K562 (cell line): Measurements from ENCODE around the gene CCDC136. TPM values are rescaled to one million over a fixed set of nuclear protein-coding genes. Genes with fewer than 3 reads are reported as not detected.

ENCODE experiments used
- ATAC-seq: fragments of 200-7000 bp; cut with Tn5 transposase; 3 replicates; pipeline ENCODE4 v1.9.1; 2020; ENCODE audit warnings: moderate library complexity
- BruUV-seq: library from RNA; stranded (reverse); fragments of 400-500 nt; replicated peaks from 2 replicates; lab custom pipeline; 2021; lab: Mats Ljungman, UMichigan
- CTCF ChIA-PET: fragments of 300-600 bp; formaldehyde crosslinking; extraction: SDS; loops from one replicate; lab custom pipeline; 2021; ENCODE audit warnings: low intra/inter-chr PET ratio; lab: Yijun Ruan, JAX
- POLR2A ChIA-PET: fragments of 300-600, 350-650 bp; sonication (Branson Sonifier 250); formaldehyde crosslinking; extraction: SDS; loops from one replicate; lab custom pipeline; 2021; ENCODE audit warnings: antibody characterized with exemption, inconsistent platforms; lab: Yijun Ruan, JAX
- DNase-seq, 4 experiments: peaks; one replicate each; pipeline versions ENCODE4 v3.0.0 to v3.0.0-alpha.2; 2011 to 2018; ENCODE audit warnings: low spot score in 3 of 4, mixed read lengths in 3 of 4; ENCODE audit errors: extremely low read depth in 1 of 4
- FAIRE-seq: peaks from 2 replicates; lab custom pipeline; 2011; peaks lifted over from hg19 to GRCh38; lab: Jason Lieb, UNC
- H2AFZ ChIP-seq: 2 replicates; pipeline ENCODE4 v1.6.0; 2011; ENCODE audit warnings: low read depth, low read length, control low read depth, inconsistent platforms
- H3K27ac ChIP-seq: fragments of 200-600 bp; 3 replicates; pipeline ENCODE4 v1.8.0; 2011; ENCODE audit warnings: low read depth, mild to moderate bottlenecking, control low read depth, inconsistent platforms, low read length, moderate library complexity, mixed read lengths; ENCODE audit errors: extremely low read depth
- H3K27me3 ChIP-seq, 2 experiments: fragments of 300-600 bp in 1 of 2; 2 replicates in 1 of 2; 3 replicates in 1 of 2; pipeline versions ENCODE4 v1.6.0 to v1.8.0; 2011; ENCODE audit warnings: inconsistent platforms in 2 of 2, low read length in 2 of 2, mild to moderate bottlenecking in 1 of 2, mixed read lengths in 1 of 2, moderate library complexity in 1 of 2; ENCODE audit not compliant: control insufficient read depth in 2 of 2, insufficient read depth in 2 of 2
- H3K36me3 ChIP-seq: fragments of 300-600 bp; 3 replicates; pipeline ENCODE4 v1.8.0; 2011; ENCODE audit warnings: mild to moderate bottlenecking, low read length, inconsistent platforms; ENCODE audit not compliant: control insufficient read depth, insufficient read depth
- H3K4me1 ChIP-seq, 2 experiments: fragments of 200-600 bp in 1 of 2; replicated peaks in 1 of 2; 2 replicates in 1 of 2; 3 replicates in 1 of 2; pipeline versions ENCODE4 v1.5.1 to v1.8.0; 2011; ENCODE audit warnings: inconsistent platforms in 2 of 2, low read length in 2 of 2, mild to moderate bottlenecking in 1 of 2, mixed read lengths in 1 of 2, moderate library complexity in 1 of 2; ENCODE audit not compliant: control insufficient read depth in 2 of 2, insufficient read depth in 2 of 2
- H3K4me2 ChIP-seq: 2 replicates; pipeline ENCODE4 v1.6.1; 2011; ENCODE audit warnings: low read length, control low read depth, inconsistent platforms, mixed read lengths; ENCODE audit not compliant: insufficient read depth
- H3K4me3 ChIP-seq: fragments of 200-600 bp; sonication (generic), shearing (Covaris generic); 2 replicates; pipeline ENCODE4 v1.5.1; 2016; ENCODE audit warnings: control low read depth, inconsistent platforms
- H3K79me2 ChIP-seq: fragments of 200-600 bp; 3 replicates; pipeline ENCODE4 v1.8.0; 2011; ENCODE audit warnings: low read length, inconsistent platforms; ENCODE audit not compliant: control insufficient read depth, insufficient read depth
- H3K9ac ChIP-seq, 2 experiments: 2 replicates each; pipeline versions ENCODE4 v1.6.0 to v1.6.1; 2011; ENCODE audit warnings: low read depth in 2 of 2, low read length in 2 of 2, control low read depth in 1 of 2, inconsistent platforms in 1 of 2, mild to moderate bottlenecking in 1 of 2, mixed read lengths in 1 of 2; ENCODE audit not compliant: insufficient read depth in 1 of 2
- H3K9me1 ChIP-seq: one replicate; pipeline ENCODE4 v1.6.0; 2011; ENCODE audit warnings: inconsistent platforms, mild to moderate bottlenecking, low read length, moderate library complexity; ENCODE audit not compliant: control insufficient read depth, insufficient read depth
- H3K9me3 ChIP-seq: replicated peaks from 2 replicates; pipeline ENCODE4 v1.5.1; 2011; ENCODE audit warnings: low read depth, low read length, inconsistent platforms; ENCODE audit not compliant: control insufficient read depth, insufficient read depth
- H4K20me1 ChIP-seq: replicated peaks from 2 replicates; pipeline ENCODE4 v1.6.1; 2011; ENCODE audit warnings: low read length, inconsistent platforms, mixed read lengths; ENCODE audit not compliant: control insufficient read depth, insufficient read depth
- CHD1 ChIP-seq: fragments of 200-600 bp; sonication (generic); IDR thresholded peaks from one replicate; pipeline ENCODE4 v1.6.1; 2012; ENCODE audit warnings: mild to moderate bottlenecking, moderate library complexity, low read length, inconsistent platforms
- FOXA1 ChIP-seq: fragments of 450-650 bp; IDR thresholded peaks from 2 replicates; pipeline ENCODE4 v1.6.1; 2016; ENCODE audit warnings: mild to moderate bottlenecking, borderline replicate concordance
- KDM5B ChIP-seq: fragments of 200-600 bp; sonication (generic); IDR thresholded peaks from 2 replicates; pipeline ENCODE4 v1.6.1; 2012; ENCODE audit warnings: low read depth, mild to moderate bottlenecking, moderate library complexity, low read length, control low read depth, inconsistent platforms; ENCODE audit not compliant: insufficient replicate concordance
- ZNF165 ChIP-seq: fragments of 250-450 bp; sonication (Bioruptor Pico); IDR thresholded peaks from 2 replicates; pipeline ENCODE4 v1.4.0; 2020; ENCODE audit warnings: borderline replicate concordance
- WGBS: fragments of 100-300 bp; shearing (Covaris generic); methylation state at CpG from one replicate; pipeline ENCODE4 v1.1.6; 2016; ENCODE audit warnings: low coverage, mixed read lengths; ENCODE audit not compliant: insufficient coverage; ENCODE audit errors: missing lambda C conversion rate; 5-methylcytosine and 5-hydroxymethylcytosine counted together
- in situ Hi-C: fragments of 300-500 bp; cut with MboI; formaldehyde crosslinking; loops from 4 replicates; pipeline ENCODE4 v1.15.0; 2018; ENCODE audit warnings: inconsistent platforms, mixed read lengths
- intact Hi-C: fragments of 100-400 bp; cut with micrococcal nuclease; formaldehyde crosslinking; loops from 2 replicates; pipeline ENCODE4 v1.14.2; 2022
- polyA plus RNA-seq, 8 experiments: library from polyadenylated mRNA; depleted of rRNA in 4 of 8; stranded (reverse) in 5 of 8; unstranded in 3 of 8; fragments of >200 nt; fragmentation: Nextera tagmentation in 2 of 8; fragmentation: Illumina TruSeq in 1 of 8; extraction: Ambion mirVana in 2 of 8; extraction: Trizol in 1 of 8; gene quantifications; 2 replicates each; pipeline versions ENCODE4 v1.2.1 to v1.2.3, GENCODE V29; 2011 to 2014; ENCODE audit warnings: inconsistent platforms in 1 of 8, missing spikeins in 1 of 8
- total RNA-seq, 7 experiments: library from RNA; depleted of rRNA in 6 of 7; stranded (reverse); fragments of >200 nt in 6 of 7; fragmentation: Illumina TruSeq in 2 of 7; extraction: Trizol in 2 of 7; gene quantifications; 2 replicates each; pipeline versions ENCODE4 v1.2.1 to v1.2.3, GENCODE V29; 2011 to 2021; ENCODE audit warnings: low replicate concordance in 1 of 7

The CCDC136 gene
- total and polyA plus RNA-seq, 9 of the 15 experiments (the other 6 are each of a cell fraction or from before 2014, with no cell fraction given): 2.4 to 40.8 (median 26.5) TPM

DNA sequence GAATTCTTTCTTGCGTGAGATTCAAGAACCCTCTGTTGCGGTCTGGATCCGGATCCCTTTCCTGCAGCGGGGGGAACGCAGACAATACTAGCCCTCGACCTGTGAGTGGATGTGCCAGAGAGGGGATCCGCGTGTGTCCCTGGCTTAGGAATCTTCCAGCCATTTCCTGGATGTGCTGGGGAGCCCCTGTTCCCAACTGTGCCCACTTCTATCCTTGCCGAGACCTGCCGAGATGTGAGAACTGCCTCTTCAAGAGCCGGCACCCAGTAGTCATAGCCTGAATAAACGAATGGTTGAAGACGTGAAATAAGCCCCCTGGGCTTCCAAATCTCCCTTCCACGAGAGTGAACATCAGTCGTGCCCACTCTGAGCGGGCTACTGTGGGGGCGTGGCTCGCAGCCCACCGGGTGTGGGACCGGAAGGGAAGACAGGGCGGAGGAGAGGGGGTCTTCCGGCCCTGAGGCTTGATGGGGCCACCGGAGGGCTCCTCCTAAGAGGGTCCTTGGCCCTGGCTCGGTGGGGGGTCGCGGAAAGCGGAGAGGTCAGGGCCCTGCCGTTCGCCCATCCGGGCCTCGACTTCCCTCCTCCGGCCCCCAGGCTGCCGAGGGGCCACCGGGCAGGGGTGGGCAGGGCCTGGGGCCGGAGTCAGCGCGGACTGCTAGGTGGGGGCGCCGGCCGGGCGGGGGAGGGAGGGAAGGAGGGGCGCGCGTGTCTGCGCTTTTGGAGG, 1.3 kb upstream of the CCDC136 start:
- Histone ChIP-seq H3K4me2 (peak overlapping the region; percentile 87), H3K9me1 (no peaks in the 10 kb centered on the region), H2AFZ (peak overlapping the region; percentile 95), H3K27me3 (no peaks in the 10 kb centered on the region), H3K27ac (peak overlapping the region; percentile 65), H3K4me1 (peaks cover 21 to 46% of the 10 kb centered on the region in 2 experiments), H3K9ac (peak overlapping the region; percentile 78 to 97), H3K9me3 (no peaks in the 10 kb centered on the region), H3K79me2 (peaks cover 9% of the 10 kb centered on the region; the same call in 2 of the 3 replicates), H3K4me3 (peak overlapping the region; percentile 69), H3K36me3 (peaks cover 15% of the 10 kb centered on the region; the same call in 1 of the 3 replicates), H4K20me1 (no peaks in the 10 kb centered on the region)
- peak; percentile 51 for ATAC-seq
- in situ Hi-C loops: no loop called here
- POLR2A ChIA-PET: interaction anchor here (0.6 to 1.2 kb wide), 7 partner anchors 12 to 51 kb away, joined by 3 to 6 read pairs (median 4); no protein-coding TSS in a partner anchor
- CTCF ChIA-PET: no interaction called here
- WGBS: 43% methylated on average over 40 of the region's 45 CpGs
- no peak for DNase-seq
- no peak for FAIRE-seq
- TF ChIP-seq ZNF165 (CRISPR knock-in tag) (peak; percentile 39; the same call in 1 of the 2 replicates), KDM5B (peak; percentile 1), FOXA1 (no peak), CHD1 (peak; percentile 7)
- BruUV-seq: TSS peak; percentile 48
- intact Hi-C loops: loop anchor here (5.0 kb wide), 1 partner anchor 92 kb away; no protein-coding TSS in a partner anchor
